GM23338 (cell line): ENCODE measurements around the gene GIMAP1.

Experiments
- CREB1 ChIP-seq: fragments of 250-450 bp; sonication (Bioruptor Pico); IDR thresholded peaks from 2 replicates; pipeline ENCODE4 v1.5.0; 2020; ENCODE audit warnings: low read depth, mild to moderate bottlenecking, moderate library complexity
- CTCF ChIP-seq, 2 experiments: fragments of 200-600 bp in 1 of 2; sonication (generic) in 1 of 2; conservative IDR thresholded peaks; 2 replicates each; pipeline versions ENCODE4 v1.5.1 to v1.6.1; 2016 to 2017; ENCODE audit warnings: antibody characterized with exemption in 2 of 2, low read depth in 2 of 2, mild to moderate bottlenecking in 2 of 2, moderate library complexity in 1 of 2
- ETS1 ChIP-seq: IDR thresholded peaks from 2 replicates; pipeline ENCODE4 v1.6.1; 2016; ENCODE audit warnings: antibody characterized with exemption
- EZH2 ChIP-seq: fragments of 200-600 bp; sonication (generic); IDR thresholded peaks from one replicate; pipeline ENCODE4 v1.8.0; 2017; ENCODE audit warnings: antibody characterized with exemption, mild to moderate bottlenecking, low read depth; ENCODE audit not compliant: unreplicated experiment
- EZH2phosphoT487 ChIP-seq: fragments of 200-600 bp; sonication (generic); IDR thresholded peaks from one replicate; pipeline ENCODE4 v1.8.1; 2018; ENCODE audit warnings: antibody characterized with exemption; ENCODE audit not compliant: unreplicated experiment
- JUNB ChIP-seq: IDR thresholded peaks from one replicate; pipeline ENCODE4 v1.6.1; 2016; ENCODE audit warnings: antibody characterized with exemption; ENCODE audit not compliant: unreplicated experiment
- NANOG ChIP-seq: IDR thresholded peaks from 2 replicates; pipeline ENCODE4 v1.6.1; 2016; ENCODE audit warnings: antibody characterized with exemption, borderline replicate concordance
- POLR2AphosphoS5 ChIP-seq: IDR thresholded peaks from 2 replicates; pipeline ENCODE4 v1.6.1; 2016; ENCODE audit warnings: antibody characterized with exemption, low read depth
- STAT1 ChIP-seq: IDR thresholded peaks from one replicate; pipeline ENCODE4 v1.6.1; 2016; ENCODE audit warnings: antibody characterized with exemption; ENCODE audit not compliant: unreplicated experiment
- ZNF114 ChIP-seq: fragments of 250-450 bp; sonication (Bioruptor Pico); IDR thresholded peaks from 2 replicates; pipeline ENCODE4 v1.5.0; 2020; ENCODE audit warnings: mild to moderate bottlenecking, moderate library complexity
- ZNF331 ChIP-seq: fragments of 250-450 bp; sonication (Bioruptor Pico); IDR thresholded peaks from 2 replicates; pipeline ENCODE4 v1.5.0; 2020; ENCODE audit warnings: low read depth, mild to moderate bottlenecking, moderate library complexity
- ZNF462 ChIP-seq: fragments of 250-450 bp; sonication (Bioruptor Pico); IDR thresholded peaks from 2 replicates; pipeline ENCODE4 v1.5.0; 2020; ENCODE audit warnings: mild to moderate bottlenecking, moderate library complexity
- TF ChIP-seq, protein P1 (sequence below): IDR thresholded peaks from one replicate; pipeline ENCODE4 v1.6.1; 2018; ENCODE audit warnings: antibody characterized with exemption; ENCODE audit not compliant: unreplicated experiment

- TF ChIP-seq EZH2 (no peak), CTCF (conservative IDR thresholded peaks at IDR 0.05; ENCODE audit: low read depth in 2 of 2) (no peak), ZNF331 (CRISPR knock-in tag) (no peak), POLR2AphosphoS5 (no peak), ZNF114 (no peak), ETS1 (no peak), CREB1 (no peak), NANOG (no peak), EZH2phosphoT487 (no peak), JUNB (no peak), ZNF462 (no peak), STAT1 (no peak)
- TF ChIP-seq, protein P1, sequence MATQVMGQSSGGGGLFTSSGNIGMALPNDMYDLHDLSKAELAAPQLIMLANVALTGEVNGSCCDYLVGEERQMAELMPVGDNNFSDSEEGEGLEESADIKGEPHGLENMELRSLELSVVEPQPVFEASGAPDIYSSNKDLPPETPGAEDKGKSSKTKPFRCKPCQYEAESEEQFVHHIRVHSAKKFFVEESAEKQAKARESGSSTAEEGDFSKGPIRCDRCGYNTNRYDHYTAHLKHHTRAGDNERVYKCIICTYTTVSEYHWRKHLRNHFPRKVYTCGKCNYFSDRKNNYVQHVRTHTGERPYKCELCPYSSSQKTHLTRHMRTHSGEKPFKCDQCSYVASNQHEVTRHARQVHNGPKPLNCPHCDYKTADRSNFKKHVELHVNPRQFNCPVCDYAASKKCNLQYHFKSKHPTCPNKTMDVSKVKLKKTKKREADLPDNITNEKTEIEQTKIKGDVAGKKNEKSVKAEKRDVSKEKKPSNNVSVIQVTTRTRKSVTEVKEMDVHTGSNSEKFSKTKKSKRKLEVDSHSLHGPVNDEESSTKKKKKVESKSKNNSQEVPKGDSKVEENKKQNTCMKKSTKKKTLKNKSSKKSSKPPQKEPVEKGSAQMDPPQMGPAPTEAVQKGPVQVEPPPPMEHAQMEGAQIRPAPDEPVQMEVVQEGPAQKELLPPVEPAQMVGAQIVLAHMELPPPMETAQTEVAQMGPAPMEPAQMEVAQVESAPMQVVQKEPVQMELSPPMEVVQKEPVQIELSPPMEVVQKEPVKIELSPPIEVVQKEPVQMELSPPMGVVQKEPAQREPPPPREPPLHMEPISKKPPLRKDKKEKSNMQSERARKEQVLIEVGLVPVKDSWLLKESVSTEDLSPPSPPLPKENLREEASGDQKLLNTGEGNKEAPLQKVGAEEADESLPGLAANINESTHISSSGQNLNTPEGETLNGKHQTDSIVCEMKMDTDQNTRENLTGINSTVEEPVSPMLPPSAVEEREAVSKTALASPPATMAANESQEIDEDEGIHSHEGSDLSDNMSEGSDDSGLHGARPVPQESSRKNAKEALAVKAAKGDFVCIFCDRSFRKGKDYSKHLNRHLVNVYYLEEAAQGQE, result no peak
These were observed 3.0 kb downstream of the GIMAP1 start for GRCh38 chr7:150719436-150719835.
